Measurements from ENCODE around the gene ERVK3-1. TPM values are rescaled to one million over a fixed set of nuclear protein-coding genes. Genes with fewer than 3 reads are reported as not detected.
A peak's percentile ranks its signal among the peaks of the same experiment; 100 is the strongest.

ERVK3-1 gene
- total RNA-seq, 1 experiment from 2014 or later = 68.7 TPM

DNA sequence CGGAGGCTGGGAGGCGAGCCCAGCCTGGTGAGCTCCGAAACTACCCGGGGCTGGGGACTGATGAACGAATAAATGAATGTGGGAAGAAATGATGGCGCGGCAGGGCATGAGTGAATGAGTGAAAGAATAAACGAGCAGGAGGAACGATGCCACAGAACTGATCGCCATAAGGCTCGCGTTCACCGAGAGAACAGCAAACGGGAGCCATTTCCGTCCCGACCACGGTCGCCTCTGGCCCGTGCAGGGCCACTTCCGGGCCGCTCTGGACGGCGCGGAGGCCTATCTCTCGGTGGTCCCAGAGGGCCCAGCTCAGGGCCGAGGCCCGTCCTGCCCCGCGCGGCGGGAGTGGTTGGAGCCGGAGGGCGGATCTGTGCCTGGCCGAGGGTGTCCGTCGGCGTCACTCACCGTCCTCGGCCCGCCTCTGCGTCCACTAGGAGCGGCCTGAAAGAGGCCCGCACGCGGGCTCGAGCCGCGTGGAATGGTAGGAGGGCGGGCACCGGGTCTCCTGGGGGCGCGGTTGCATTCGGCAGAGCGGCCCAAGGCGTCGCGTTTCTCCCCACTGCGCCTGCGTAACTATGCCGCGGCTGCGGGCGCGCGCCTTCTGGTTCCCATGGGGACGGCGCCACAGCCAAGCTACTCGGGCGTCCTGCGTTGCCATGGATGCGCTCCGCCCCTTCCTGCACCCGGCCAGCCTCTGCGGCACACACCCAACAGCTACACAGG is 57.3 kb downstream of the ERVK3-1 start, which contains the start of gene ZNF497:
Gene ZNF497, minus strand, starts transcription at position 480 of the 723 bp plus-strand sequence. CDS start 5,116 bp downstream, outside the sequence.
- DNase-seq (ENCODE audit: low read depth) = peak; percentile 96

DNA sequence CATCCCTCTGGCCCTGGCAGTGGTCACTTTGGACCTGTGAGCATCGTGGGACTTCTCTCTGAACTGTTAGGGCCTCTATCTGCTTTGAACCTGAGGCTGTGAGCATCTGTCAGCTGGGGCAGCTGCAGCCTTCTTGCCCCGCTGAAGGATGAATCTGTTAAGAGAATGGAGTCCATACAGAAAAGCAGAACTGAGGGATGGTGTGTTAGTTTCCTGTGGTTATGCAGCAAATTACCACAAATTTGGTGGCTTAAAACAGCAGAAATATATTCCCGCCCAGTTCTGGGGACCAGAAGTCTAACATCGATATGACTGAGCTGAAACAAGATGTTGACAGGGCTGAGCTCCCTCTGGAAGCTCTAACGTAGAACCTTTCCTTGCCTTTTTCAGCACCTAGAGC is 59.0 kb downstream of the ERVK3-1 start:
- no peak for DNase-seq (ENCODE audit: low read depth)

Other genes starting within 250 kb of the ERVK3-1 start
- 0.72 and 0.88 TPM in 2 replicates for gene ZNF135, start 246.1 kb upstream of the ERVK3-1 start, total RNA-seq (2014; rRNA removed; shearing (Covaris generic))
- gene ZSCAN18, start 207.1 kb upstream of the ERVK3-1 start, total RNA-seq (2014; rRNA removed; shearing (Covaris generic)) = 1.8 and 3.0 TPM in 2 replicates
- gene ZNF329, start 154.6 kb upstream of the ERVK3-1 start, total RNA-seq (2014; rRNA removed; shearing (Covaris generic)) = 6.8 and 9.4 TPM in 2 replicates
- gene ZNF274, start 122.3 kb upstream of the ERVK3-1 start, total RNA-seq (2014; rRNA removed; shearing (Covaris generic)) = 22.7 and 23.7 TPM in 2 replicates
- gene ZNF544, start 76.5 kb upstream of the ERVK3-1 start, total RNA-seq (2014; rRNA removed; shearing (Covaris generic)) = 43.9 and 57.0 TPM in 2 replicates
- 4.3 and 4.8 TPM in 2 replicates for gene ZNF8, start 26.4 kb upstream of the ERVK3-1 start, total RNA-seq (2014; rRNA removed; shearing (Covaris generic))
- gene ZSCAN22, start 21.6 kb downstream of the ERVK3-1 start, total RNA-seq (2014; rRNA removed; shearing (Covaris generic)) = 2.9 and 4.1 TPM in 2 replicates
- gene A1BG, start 48.1 kb downstream of the ERVK3-1 start, total RNA-seq (2014; rRNA removed; shearing (Covaris generic)) = 64.4 and 111 TPM in 2 replicates
- 0.12 and 0.29 TPM in 2 replicates for gene ZNF497, start 57.4 kb downstream of the ERVK3-1 start, total RNA-seq (2014; rRNA removed; shearing (Covaris generic))
- 1.1 and 1.8 TPM in 2 replicates for gene ZNF837, start 75.7 kb downstream of the ERVK3-1 start, total RNA-seq (2014; rRNA removed; shearing (Covaris generic))
- gene RPS5, start 81.9 kb downstream of the ERVK3-1 start, total RNA-seq (2014; rRNA removed; shearing (Covaris generic)) = 2,560 and 2,715 TPM in 2 replicates
- not detected in 2 replicates for gene RNF225, start 90.3 kb downstream of the ERVK3-1 start, total RNA-seq (2014; rRNA removed; shearing (Covaris generic))
- gene ZNF584, start 103.3 kb downstream of the ERVK3-1 start, total RNA-seq (2014; rRNA removed; shearing (Covaris generic)) = 16.3 and 17.2 TPM in 2 replicates
- 4.6 and 4.8 TPM in 2 replicates for gene ZNF132, start 134.8 kb downstream of the ERVK3-1 start, total RNA-seq (2014; rRNA removed; shearing (Covaris generic))
- gene ZNF324B, start 146.2 kb downstream of the ERVK3-1 start, total RNA-seq (2014; rRNA removed; shearing (Covaris generic)) = 4.1 and 9.3 TPM in 2 replicates
- gene ZNF324, start 161.7 kb downstream of the ERVK3-1 start, total RNA-seq (2014; rRNA removed; shearing (Covaris generic)) = 8.6 and 8.9 TPM in 2 replicates
- gene ZNF446, start 171.0 kb downstream of the ERVK3-1 start, total RNA-seq (2014; rRNA removed; shearing (Covaris generic)) = 6.5 and 9.5 TPM in 2 replicates
- gene SLC27A5, start 206.6 kb downstream of the ERVK3-1 start, total RNA-seq (2014; rRNA removed; shearing (Covaris generic)) = 4.7 and 6.0 TPM in 2 replicates
- gene ZBTB45, start 214.4 kb downstream of the ERVK3-1 start, total RNA-seq (2014; rRNA removed; shearing (Covaris generic)) = 5.3 and 8.1 TPM in 2 replicates
- gene TRIM28, start 238.7 kb downstream of the ERVK3-1 start, total RNA-seq (2014; rRNA removed; shearing (Covaris generic)) = 304 and 391 TPM in 2 replicates
- gene CHMP2A, start 249.7 kb downstream of the ERVK3-1 start, total RNA-seq (2014; rRNA removed; shearing (Covaris generic)) = 171 and 176 TPM in 2 replicates

Data from RPMI7951 (cell line).